ENCODE results near the gene RNF34.

- TF ChIP-seq CTCF (IDR thresholded peaks at IDR 0.05) (no peak), POLR2AphosphoS5 (IDR thresholded peaks at IDR 0.05) (no peak)
These were observed 17.9 kb downstream of the RNF34 start for GRCh38 chr12:121417847-121418246.
